ENCODE results near the gene CDKN1C.

GRCh38 chr11:2913776-2914175 lies 28.2 kb upstream of the CDKN1C start:
- TF ChIP-seq CEBPB (IDR thresholded peaks at IDR 0.05; ENCODE audit: low read depth, low read length) (no peak), POLR2A (IDR thresholded peaks at IDR 0.05; ENCODE audit: control extremely low read depth in 1 of 2, low read depth in 2 of 2, low read length in 2 of 2) (no peak), GTF2F1 (IDR thresholded peaks at IDR 0.05; ENCODE audit: borderline replicate concordance, low read depth, low read length) (no peak), HDAC6 (IDR thresholded peaks at IDR 0.05; ENCODE audit: low read depth, low read length) (no peak), BCL11A (IDR thresholded peaks at IDR 0.05; ENCODE audit: low read depth in 2 of 2, low read length in 2 of 2) (no peak), E2F6 (IDR thresholded peaks at IDR 0.05) (no peak), TAF1 (IDR thresholded peaks at IDR 0.05; ENCODE audit: low read depth, low read length) (no peak), TAF7 (optimal IDR thresholded peaks at IDR 0.05; ENCODE audit: borderline replicate concordance, low read depth, low read length) (no peak)
- TF ChIP-seq, protein P1, sequence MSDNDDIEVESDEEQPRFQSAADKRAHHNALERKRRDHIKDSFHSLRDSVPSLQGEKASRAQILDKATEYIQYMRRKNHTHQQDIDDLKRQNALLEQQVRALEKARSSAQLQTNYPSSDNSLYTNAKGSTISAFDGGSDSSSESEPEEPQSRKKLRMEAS (IDR thresholded peaks at IDR 0.05): no peak
- TF ChIP-seq, protein P2, sequence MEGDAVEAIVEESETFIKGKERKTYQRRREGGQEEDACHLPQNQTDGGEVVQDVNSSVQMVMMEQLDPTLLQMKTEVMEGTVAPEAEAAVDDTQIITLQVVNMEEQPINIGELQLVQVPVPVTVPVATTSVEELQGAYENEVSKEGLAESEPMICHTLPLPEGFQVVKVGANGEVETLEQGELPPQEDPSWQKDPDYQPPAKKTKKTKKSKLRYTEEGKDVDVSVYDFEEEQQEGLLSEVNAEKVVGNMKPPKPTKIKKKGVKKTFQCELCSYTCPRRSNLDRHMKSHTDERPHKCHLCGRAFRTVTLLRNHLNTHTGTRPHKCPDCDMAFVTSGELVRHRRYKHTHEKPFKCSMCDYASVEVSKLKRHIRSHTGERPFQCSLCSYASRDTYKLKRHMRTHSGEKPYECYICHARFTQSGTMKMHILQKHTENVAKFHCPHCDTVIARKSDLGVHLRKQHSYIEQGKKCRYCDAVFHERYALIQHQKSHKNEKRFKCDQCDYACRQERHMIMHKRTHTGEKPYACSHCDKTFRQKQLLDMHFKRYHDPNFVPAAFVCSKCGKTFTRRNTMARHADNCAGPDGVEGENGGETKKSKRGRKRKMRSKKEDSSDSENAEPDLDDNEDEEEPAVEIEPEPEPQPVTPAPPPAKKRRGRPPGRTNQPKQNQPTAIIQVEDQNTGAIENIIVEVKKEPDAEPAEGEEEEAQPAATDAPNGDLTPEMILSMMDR (IDR thresholded peaks at IDR 0.05; ENCODE audit: control extremely low read depth in 1 of 3, insufficient read depth in 1 of 3, low read depth in 1 of 3, low read length in 3 of 3): no peak

All from H1 (cell line).